ENCODE measurements around the gene PHIP. TPM values are rescaled to one million over a fixed set of nuclear protein-coding genes. Genes with fewer than 3 reads are reported as not detected.

PHIP gene
- total RNA-seq, 1 experiment from 2014 or later, result 22.6 TPM

DNA sequence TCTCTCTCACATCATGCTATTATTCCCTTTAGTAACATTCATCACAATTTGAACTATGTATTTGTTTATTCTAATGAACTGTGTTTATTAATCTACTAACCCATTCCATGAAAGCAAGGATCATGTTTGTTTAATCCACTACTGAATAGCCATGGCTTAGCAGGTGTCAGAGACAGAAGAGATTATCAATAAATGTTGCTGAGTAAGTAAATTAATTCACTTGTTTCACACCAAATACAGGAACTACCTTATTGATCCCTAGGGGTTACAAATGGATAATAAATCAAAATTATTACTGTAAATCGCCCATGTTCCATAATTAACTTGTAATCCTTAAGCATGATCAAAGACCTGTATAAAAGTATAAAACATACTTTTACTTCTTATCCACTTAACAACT is 76.6 kb downstream of the PHIP start (continued):
- TF ChIP-seq CEBPB (IDR thresholded peaks at IDR 0.05; ENCODE audit: low read depth) (no peak), RAD21 (IDR thresholded peaks at IDR 0.05; ENCODE audit: low read depth) (no peak)

DNA sequence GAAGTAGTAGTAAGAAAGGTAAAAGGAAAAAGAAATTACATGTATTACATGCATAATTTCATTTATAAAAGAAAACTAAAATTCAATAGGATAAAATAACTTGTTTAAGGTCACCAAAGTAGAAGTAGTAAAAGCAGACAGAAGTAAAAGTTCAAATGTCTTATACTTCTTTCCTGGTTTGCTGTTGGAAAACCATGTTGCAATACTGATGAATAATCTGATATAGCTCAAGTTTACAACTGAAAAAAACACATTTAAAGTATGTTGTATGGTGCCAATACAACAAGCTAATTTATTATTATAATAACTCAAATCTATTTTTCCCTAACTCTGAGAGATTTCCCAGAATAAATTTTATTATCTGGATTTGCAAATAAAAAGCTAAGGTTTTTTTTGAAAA is 78.3 kb downstream of the PHIP start:
- H3K4me3 ChIP-seq (replicated peaks in 1 of 2; ENCODE audit: low read depth in 1 of 2, low read length in 2 of 2), result no peak overlapping the region
- ATAC-seq, result no peak
- BruUV-seq (replicated peaks), result no TSS peak
- H3K9me2 ChIP-seq (ENCODE audit: insufficient read depth), result no peaks in the 10 kb centered on the region
- H4K20me1 ChIP-seq (ENCODE audit: insufficient read depth), result no peaks in the 10 kb centered on the region
- H3K4me1 ChIP-seq (ENCODE audit: control insufficient read depth in 1 of 2, insufficient read depth in 2 of 2, low read length in 2 of 2), result no peaks in the 10 kb centered on the region
- intact Hi-C loops (cut with micrococcal nuclease), result no loop called here
- no peak overlapping the region for H3K4me2 ChIP-seq (ENCODE audit: low read length)
- no peaks in the 10 kb centered on the region for H3K27me3 ChIP-seq (ENCODE audit: insufficient read depth, low read length)
- peaks cover 33 to 48% of the 10 kb centered on the region in 2 experiments for H3K36me3 ChIP-seq (ENCODE audit: control insufficient read depth in 1 of 2, insufficient read depth in 2 of 2, low read length in 2 of 2)
- CTCF ChIA-PET, result no interaction called here
- H3K79me2 ChIP-seq (ENCODE audit: insufficient read depth, low read length), result no peaks in the 10 kb centered on the region
- TF ChIP-seq, protein P1, sequence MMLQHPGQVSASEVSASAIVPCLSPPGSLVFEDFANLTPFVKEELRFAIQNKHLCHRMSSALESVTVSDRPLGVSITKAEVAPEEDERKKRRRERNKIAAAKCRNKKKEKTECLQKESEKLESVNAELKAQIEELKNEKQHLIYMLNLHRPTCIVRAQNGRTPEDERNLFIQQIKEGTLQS (IDR thresholded peaks at IDR 0.05), result no peak
- TF ChIP-seq POLR2AphosphoS5 (IDR thresholded peaks at IDR 0.05; ENCODE audit: low read depth, low read length) (no peak), SIN3A (IDR thresholded peaks at IDR 0.05; ENCODE audit: low read depth) (no peak), EGR1 (IDR thresholded peaks at IDR 0.05; ENCODE audit: low read depth) (no peak), YY1 (IDR thresholded peaks at IDR 0.05; ENCODE audit: extremely low read depth, insufficient replicate concordance, low read depth, low read length) (no peak), ZNF274 (IDR thresholded peaks at IDR 0.05; ENCODE audit: low read depth, low read length) (no peak), POLR2A (IDR thresholded peaks at IDR 0.05; ENCODE audit: borderline replicate concordance, extremely low read depth, insufficient read depth, insufficient read length) (no peak), ZFX (IDR thresholded peaks at IDR 0.05) (no peak), JUND (IDR thresholded peaks at IDR 0.05) (no peak), SRF (IDR thresholded peaks at IDR 0.05; ENCODE audit: low read depth) (no peak), SP1 (IDR thresholded peaks at IDR 0.05; ENCODE audit: low read depth) (no peak), EZH2phosphoT487 (IDR thresholded peaks at IDR 0.05; ENCODE audit: borderline replicate concordance) (no peak), CBX3 (IDR thresholded peaks at IDR 0.05; ENCODE audit: low read depth) (no peak), EZH2 (IDR thresholded peaks at IDR 0.05) (no peak)
- TF ChIP-seq, protein P2, sequence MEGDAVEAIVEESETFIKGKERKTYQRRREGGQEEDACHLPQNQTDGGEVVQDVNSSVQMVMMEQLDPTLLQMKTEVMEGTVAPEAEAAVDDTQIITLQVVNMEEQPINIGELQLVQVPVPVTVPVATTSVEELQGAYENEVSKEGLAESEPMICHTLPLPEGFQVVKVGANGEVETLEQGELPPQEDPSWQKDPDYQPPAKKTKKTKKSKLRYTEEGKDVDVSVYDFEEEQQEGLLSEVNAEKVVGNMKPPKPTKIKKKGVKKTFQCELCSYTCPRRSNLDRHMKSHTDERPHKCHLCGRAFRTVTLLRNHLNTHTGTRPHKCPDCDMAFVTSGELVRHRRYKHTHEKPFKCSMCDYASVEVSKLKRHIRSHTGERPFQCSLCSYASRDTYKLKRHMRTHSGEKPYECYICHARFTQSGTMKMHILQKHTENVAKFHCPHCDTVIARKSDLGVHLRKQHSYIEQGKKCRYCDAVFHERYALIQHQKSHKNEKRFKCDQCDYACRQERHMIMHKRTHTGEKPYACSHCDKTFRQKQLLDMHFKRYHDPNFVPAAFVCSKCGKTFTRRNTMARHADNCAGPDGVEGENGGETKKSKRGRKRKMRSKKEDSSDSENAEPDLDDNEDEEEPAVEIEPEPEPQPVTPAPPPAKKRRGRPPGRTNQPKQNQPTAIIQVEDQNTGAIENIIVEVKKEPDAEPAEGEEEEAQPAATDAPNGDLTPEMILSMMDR (IDR thresholded peaks at IDR 0.05 in 2 of 3, conservative IDR thresholded peaks at IDR 0.05 in 1 of 3; ENCODE audit: borderline replicate concordance in 1 of 3, insufficient read depth in 1 of 3, low read depth in 2 of 3, low read length in 2 of 3), result no peak
- TF ChIP-seq, protein P3, sequence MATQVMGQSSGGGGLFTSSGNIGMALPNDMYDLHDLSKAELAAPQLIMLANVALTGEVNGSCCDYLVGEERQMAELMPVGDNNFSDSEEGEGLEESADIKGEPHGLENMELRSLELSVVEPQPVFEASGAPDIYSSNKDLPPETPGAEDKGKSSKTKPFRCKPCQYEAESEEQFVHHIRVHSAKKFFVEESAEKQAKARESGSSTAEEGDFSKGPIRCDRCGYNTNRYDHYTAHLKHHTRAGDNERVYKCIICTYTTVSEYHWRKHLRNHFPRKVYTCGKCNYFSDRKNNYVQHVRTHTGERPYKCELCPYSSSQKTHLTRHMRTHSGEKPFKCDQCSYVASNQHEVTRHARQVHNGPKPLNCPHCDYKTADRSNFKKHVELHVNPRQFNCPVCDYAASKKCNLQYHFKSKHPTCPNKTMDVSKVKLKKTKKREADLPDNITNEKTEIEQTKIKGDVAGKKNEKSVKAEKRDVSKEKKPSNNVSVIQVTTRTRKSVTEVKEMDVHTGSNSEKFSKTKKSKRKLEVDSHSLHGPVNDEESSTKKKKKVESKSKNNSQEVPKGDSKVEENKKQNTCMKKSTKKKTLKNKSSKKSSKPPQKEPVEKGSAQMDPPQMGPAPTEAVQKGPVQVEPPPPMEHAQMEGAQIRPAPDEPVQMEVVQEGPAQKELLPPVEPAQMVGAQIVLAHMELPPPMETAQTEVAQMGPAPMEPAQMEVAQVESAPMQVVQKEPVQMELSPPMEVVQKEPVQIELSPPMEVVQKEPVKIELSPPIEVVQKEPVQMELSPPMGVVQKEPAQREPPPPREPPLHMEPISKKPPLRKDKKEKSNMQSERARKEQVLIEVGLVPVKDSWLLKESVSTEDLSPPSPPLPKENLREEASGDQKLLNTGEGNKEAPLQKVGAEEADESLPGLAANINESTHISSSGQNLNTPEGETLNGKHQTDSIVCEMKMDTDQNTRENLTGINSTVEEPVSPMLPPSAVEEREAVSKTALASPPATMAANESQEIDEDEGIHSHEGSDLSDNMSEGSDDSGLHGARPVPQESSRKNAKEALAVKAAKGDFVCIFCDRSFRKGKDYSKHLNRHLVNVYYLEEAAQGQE (IDR thresholded peaks at IDR 0.05; ENCODE audit: low read depth), result no peak
- TF ChIP-seq, protein P4, sequence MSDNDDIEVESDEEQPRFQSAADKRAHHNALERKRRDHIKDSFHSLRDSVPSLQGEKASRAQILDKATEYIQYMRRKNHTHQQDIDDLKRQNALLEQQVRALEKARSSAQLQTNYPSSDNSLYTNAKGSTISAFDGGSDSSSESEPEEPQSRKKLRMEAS (IDR thresholded peaks at IDR 0.05), result no peak
- TF ChIP-seq, protein P5, sequence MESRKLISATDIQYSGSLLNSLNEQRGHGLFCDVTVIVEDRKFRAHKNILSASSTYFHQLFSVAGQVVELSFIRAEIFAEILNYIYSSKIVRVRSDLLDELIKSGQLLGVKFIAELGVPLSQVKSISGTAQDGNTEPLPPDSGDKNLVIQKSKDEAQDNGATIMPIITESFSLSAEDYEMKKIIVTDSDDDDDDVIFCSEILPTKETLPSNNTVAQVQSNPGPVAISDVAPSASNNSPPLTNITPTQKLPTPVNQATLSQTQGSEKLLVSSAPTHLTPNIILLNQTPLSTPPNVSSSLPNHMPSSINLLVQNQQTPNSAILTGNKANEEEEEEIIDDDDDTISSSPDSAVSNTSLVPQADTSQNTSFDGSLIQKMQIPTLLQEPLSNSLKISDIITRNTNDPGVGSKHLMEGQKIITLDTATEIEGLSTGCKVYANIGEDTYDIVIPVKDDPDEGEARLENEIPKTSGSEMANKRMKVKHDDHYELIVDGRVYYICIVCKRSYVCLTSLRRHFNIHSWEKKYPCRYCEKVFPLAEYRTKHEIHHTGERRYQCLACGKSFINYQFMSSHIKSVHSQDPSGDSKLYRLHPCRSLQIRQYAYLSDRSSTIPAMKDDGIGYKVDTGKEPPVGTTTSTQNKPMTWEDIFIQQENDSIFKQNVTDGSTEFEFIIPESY (IDR thresholded peaks at IDR 0.05; ENCODE audit: extremely low read depth, insufficient replicate concordance, low read length), result no peak
- RAD21 ChIA-PET (ENCODE audit: low non-redundant PET in 1 of 2, low total read pairs in 2 of 2, uncharacterized antibody in 2 of 2, unreplicated experiment in 2 of 2), result no interaction called here
- no peak overlapping the region for H2AFZ ChIP-seq (ENCODE audit: low read depth, low read length, poor library complexity, severe bottlenecking)
- H3K27ac ChIP-seq (ENCODE audit: low read depth, low read length), result no peak overlapping the region
- H3K9ac ChIP-seq (ENCODE audit: low read length), result no peak overlapping the region
- no peaks in the 10 kb centered on the region for H3K9me3 ChIP-seq (ENCODE audit: control insufficient read depth in 1 of 2, insufficient read depth in 1 of 2, low read depth in 1 of 2, low read length in 2 of 2)
- POLR2A ChIA-PET, result no interaction called here
- no peak for DNase-seq (ENCODE audit: low read depth, low spot score)

All from HCT116 (cell line).